ENCODE measurements around the gene HSD17B14. TPM values are rescaled to one million over a fixed set of nuclear protein-coding genes. Genes with fewer than 3 reads are reported as not detected.

The HSD17B14 gene
- total and polyA plus RNA-seq, 9 of the 15 experiments (the other 6 are each of a cell fraction or from before 2014, with no cell fraction given) = 0.16 TPM; not detected in 8

DNA sequence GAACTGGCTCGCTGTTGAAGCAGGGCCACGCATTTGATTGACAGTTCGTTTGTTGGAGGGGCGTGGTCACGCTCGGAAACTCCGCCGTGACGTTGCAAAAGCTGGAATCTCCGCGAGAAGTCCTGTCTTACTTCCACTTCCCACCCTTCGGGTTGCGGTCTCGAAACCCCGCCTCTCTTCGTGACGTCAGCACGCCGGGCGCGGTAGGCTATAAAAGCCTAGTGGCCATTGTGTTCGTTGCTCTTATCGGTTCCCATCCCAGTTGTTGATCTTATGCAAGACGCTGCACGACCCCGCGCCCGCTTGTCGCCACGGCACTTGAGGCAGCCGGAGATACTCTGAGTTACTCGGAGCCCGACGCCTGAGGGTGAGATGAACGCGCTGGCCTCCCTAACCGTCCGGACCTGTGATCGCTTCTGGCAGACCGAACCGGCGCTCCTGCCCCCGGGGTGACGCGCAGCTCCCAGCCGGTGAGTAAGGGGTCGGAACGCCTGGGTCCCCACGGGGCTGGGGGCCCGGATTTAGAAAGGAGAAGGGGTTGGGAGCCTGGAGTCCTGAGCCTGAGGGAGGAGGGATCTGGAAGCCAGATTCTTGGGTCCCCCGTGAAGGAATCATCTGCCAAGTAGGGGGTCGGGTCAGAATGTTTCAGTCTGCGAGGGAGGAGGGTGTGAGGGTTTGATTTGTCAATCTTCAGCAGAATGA, 36.0 kb upstream of the HSD17B14 start, which contains the start of gene PPP1R15A (continued):
- TF ChIP-seq, protein P1, sequence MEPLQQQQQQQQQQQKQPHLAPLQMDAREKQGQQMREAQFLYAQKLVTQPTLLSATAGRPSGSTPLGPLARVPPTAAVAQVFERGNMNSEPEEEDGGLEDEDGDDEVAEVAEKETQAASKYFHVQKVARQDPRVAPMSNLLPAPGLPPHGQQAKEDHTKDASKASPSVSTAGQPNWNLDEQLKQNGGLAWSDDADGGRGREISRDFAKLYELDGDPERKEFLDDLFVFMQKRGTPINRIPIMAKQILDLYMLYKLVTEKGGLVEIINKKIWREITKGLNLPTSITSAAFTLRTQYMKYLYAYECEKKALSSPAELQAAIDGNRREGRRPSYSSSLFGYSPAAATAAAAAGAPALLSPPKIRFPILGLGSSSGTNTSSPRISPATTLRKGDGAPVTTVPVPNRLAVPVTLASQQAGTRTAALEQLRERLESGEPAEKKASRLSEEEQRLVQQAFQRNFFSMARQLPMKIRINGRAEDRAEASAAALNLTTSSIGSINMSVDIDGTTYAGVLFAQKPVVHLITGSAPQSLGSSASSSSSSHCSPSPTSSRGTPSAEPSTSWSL (CRISPR knock-in tag; IDR thresholded peaks at IDR 0.05; ENCODE audit: borderline replicate concordance) = no peak
- TF ChIP-seq TARDBP (IDR thresholded peaks at IDR 0.05) (no peak), SMARCA4 (IDR thresholded peaks at IDR 0.05) (no peak), TRIM28 (IDR thresholded peaks at IDR 0.05) (0 out of 2 replicates have a peak, but pooled peaks have one; percentile 26), FOS (IDR thresholded peaks at IDR 0.05; ENCODE audit: extremely low read depth, insufficient read length) (no peak), BMI1 (IDR thresholded peaks at IDR 0.05; ENCODE audit: low read length) (no peak), POLR2A (conservative IDR thresholded peaks at IDR 0.05) (peak; percentile 100), ZC3H11A (IDR thresholded peaks at IDR 0.05; ENCODE audit: low read depth, low read length) (peak; percentile 28; the same call in 1 of the 2 replicates), HMG20B (CRISPR knock-in tag; IDR thresholded peaks at IDR 0.05) (no peak), ZNF76 (CRISPR knock-in tag; IDR thresholded peaks at IDR 0.05; ENCODE audit: borderline replicate concordance) (no peak), ZNF212 (CRISPR knock-in tag; IDR thresholded peaks at IDR 0.05) (no peak), MCM2 (IDR thresholded peaks at IDR 0.05; ENCODE audit: low read depth) (no peak), ZFX (CRISPR knock-in tag; IDR thresholded peaks at IDR 0.05) (no peak; the same call in 1 of the 2 replicates), LARP7 (IDR thresholded peaks at IDR 0.05) (no peak), SMARCA5 (IDR thresholded peaks at IDR 0.05) (peak; percentile 48; the same call in 1 of the 2 replicates), CBFB (CRISPR knock-in tag; IDR thresholded peaks at IDR 0.05) (peak; percentile 91; the same call in 1 of the 2 replicates), CHD2 (IDR thresholded peaks at IDR 0.05; ENCODE audit: low read depth, low read length) (peak; percentile 93), U2AF1 (optimal IDR thresholded peaks at IDR 0.05; ENCODE audit: low read depth, low read length) (no peak), ZEB2 (IDR thresholded peaks at IDR 0.05) (no peak), NFYB (IDR thresholded peaks at IDR 0.05; ENCODE audit: extremely low read depth, insufficient read length) (no peak)
- TF ChIP-seq, protein P2, sequence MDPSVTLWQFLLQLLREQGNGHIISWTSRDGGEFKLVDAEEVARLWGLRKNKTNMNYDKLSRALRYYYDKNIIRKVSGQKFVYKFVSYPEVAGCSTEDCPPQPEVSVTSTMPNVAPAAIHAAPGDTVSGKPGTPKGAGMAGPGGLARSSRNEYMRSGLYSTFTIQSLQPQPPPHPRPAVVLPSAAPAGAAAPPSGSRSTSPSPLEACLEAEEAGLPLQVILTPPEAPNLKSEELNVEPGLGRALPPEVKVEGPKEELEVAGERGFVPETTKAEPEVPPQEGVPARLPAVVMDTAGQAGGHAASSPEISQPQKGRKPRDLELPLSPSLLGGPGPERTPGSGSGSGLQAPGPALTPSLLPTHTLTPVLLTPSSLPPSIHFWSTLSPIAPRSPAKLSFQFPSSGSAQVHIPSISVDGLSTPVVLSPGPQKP (CRISPR knock-in tag; IDR thresholded peaks at IDR 0.05) = no peak
- TF ChIP-seq, protein P3, sequence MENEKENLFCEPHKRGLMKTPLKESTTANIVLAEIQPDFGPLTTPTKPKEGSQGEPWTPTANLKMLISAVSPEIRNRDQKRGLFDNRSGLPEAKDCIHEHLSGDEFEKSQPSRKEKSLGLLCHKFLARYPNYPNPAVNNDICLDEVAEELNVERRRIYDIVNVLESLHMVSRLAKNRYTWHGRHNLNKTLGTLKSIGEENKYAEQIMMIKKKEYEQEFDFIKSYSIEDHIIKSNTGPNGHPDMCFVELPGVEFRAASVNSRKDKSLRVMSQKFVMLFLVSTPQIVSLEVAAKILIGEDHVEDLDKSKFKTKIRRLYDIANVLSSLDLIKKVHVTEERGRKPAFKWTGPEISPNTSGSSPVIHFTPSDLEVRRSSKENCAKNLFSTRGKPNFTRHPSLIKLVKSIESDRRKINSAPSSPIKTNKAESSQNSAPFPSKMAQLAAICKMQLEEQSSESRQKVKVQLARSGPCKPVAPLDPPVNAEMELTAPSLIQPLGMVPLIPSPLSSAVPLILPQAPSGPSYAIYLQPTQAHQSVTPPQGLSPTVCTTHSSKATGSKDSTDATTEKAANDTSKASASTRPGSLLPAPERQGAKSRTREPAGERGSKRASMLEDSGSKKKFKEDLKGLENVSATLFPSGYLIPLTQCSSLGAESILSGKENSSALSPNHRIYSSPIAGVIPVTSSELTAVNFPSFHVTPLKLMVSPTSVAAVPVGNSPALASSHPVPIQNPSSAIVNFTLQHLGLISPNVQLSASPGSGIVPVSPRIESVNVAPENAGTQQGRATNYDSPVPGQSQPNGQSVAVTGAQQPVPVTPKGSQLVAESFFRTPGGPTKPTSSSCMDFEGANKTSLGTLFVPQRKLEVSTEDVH (IDR thresholded peaks at IDR 0.05; ENCODE audit: low read depth, partially characterized antibody) = peak; percentile 17
- TF ChIP-seq, protein P4, sequence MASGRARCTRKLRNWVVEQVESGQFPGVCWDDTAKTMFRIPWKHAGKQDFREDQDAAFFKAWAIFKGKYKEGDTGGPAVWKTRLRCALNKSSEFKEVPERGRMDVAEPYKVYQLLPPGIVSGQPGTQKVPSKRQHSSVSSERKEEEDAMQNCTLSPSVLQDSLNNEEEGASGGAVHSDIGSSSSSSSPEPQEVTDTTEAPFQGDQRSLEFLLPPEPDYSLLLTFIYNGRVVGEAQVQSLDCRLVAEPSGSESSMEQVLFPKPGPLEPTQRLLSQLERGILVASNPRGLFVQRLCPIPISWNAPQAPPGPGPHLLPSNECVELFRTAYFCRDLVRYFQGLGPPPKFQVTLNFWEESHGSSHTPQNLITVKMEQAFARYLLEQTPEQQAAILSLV (tag; IDR thresholded peaks at IDR 0.05) = no peak

All from K562 (cell line).